Erythroblast (primary cell): Measurements from ENCODE around the gene IRS2.

ENCODE experiments used
- GATA1 ChIP-seq: IDR thresholded peaks from 2 replicates; pipeline ENCODE4 v1.6.1; 2011; ENCODE audit warnings: low read depth, mild to moderate bottlenecking, control low read depth, low read length, moderate library complexity
- POLR2A ChIP-seq: IDR thresholded peaks from 2 replicates; pipeline ENCODE4 v1.6.1; 2011; ENCODE audit warnings: mild to moderate bottlenecking, low read length

- TF ChIP-seq POLR2A: no peak
- TF ChIP-seq GATA1: no peak
These were observed 19.4 kb downstream of the IRS2 start for GRCh38 chr13:109767023-109767422.
